Trophoblast cell (in vitro differentiated cells and primary cell): ENCODE results near the gene CUEDC1.
"Not testable (repeated sequence)": the region's sequence is repeated elsewhere in the genome, so short reads cannot be mapped to it uniquely, and the experiment has no call there.

ENCODE experiments used
- DNase-seq, 2 donors: peaks; one replicate each; pipeline ENCODE4 v3.0.0-alpha.2; 2016
- H2AFZ ChIP-seq: 2 replicates; pipeline ENCODE4 v1.6.1; 2013; ENCODE audit warnings: low read length, moderate library complexity, mild to moderate bottlenecking; ENCODE audit not compliant: insufficient read depth, poor library complexity
- H2AK5ac ChIP-seq: 2 replicates; pipeline ENCODE4 v1.6.1; 2013; ENCODE audit warnings: mild to moderate bottlenecking, low read length
- H2BK120ac ChIP-seq: 2 replicates; pipeline ENCODE4 v1.6.1; 2013; ENCODE audit warnings: low read length, mild to moderate bottlenecking, moderate library complexity; ENCODE audit not compliant: insufficient read depth, poor library complexity
- H2BK12ac ChIP-seq: 2 replicates; pipeline ENCODE4 v1.6.1; 2013; ENCODE audit warnings: mild to moderate bottlenecking, low read length, moderate library complexity
- H2BK5ac ChIP-seq: 2 replicates; pipeline ENCODE4 v1.6.1; 2013; ENCODE audit warnings: low read length, low read depth, moderate library complexity, mild to moderate bottlenecking; ENCODE audit not compliant: poor library complexity
- H3K14ac ChIP-seq: 2 replicates; pipeline ENCODE4 v1.6.1; 2013; ENCODE audit warnings: mild to moderate bottlenecking, low read length
- H3K18ac ChIP-seq: 2 replicates; pipeline ENCODE4 v1.6.1; 2013; ENCODE audit warnings: mild to moderate bottlenecking, low read length
- H3K23ac ChIP-seq: 2 replicates; pipeline ENCODE4 v1.6.1; 2013; ENCODE audit warnings: low read length
- H3K27ac ChIP-seq: 2 replicates; pipeline ENCODE4 v1.5.1; 2013; ENCODE audit warnings: low read depth, mild to moderate bottlenecking, inconsistent platforms, low read length, moderate library complexity
- H3K27me3 ChIP-seq: 2 replicates; pipeline ENCODE4 v1.6.1; 2013; ENCODE audit warnings: inconsistent platforms, mild to moderate bottlenecking, low read length, moderate library complexity; ENCODE audit not compliant: insufficient read depth
- H3K36me3 ChIP-seq, 2 experiments: 1 replicate in 1 of 2; 2 replicates in 1 of 2; pipeline ENCODE4 v1.6.1; 2013; ENCODE audit warnings: low read length in 2 of 2, mild to moderate bottlenecking in 2 of 2, moderate library complexity in 1 of 2; ENCODE audit not compliant: insufficient read depth in 2 of 2, control insufficient read depth in 1 of 2
- H3K4ac ChIP-seq: 2 replicates; pipeline ENCODE4 v1.6.1; 2013; ENCODE audit warnings: low read depth, mild to moderate bottlenecking, low read length, moderate library complexity
- H3K4me1 ChIP-seq, 2 experiments: 1 replicate in 1 of 2; 2 replicates in 1 of 2; pipeline ENCODE4 v1.6.1; 2013; ENCODE audit warnings: low read length in 2 of 2, mild to moderate bottlenecking in 2 of 2, moderate library complexity in 1 of 2; ENCODE audit not compliant: insufficient read depth in 2 of 2, control insufficient read depth in 1 of 2
- H3K4me2 ChIP-seq: 2 replicates; pipeline ENCODE4 v1.6.1; 2013; ENCODE audit warnings: inconsistent platforms, mild to moderate bottlenecking, low read length, moderate library complexity
- H3K4me3 ChIP-seq: 2 replicates; pipeline ENCODE4 v1.5.1; 2013; ENCODE audit warnings: mild to moderate bottlenecking, low read depth, low read length, inconsistent platforms
- H3K79me1 ChIP-seq: one replicate; pipeline ENCODE4 v1.6.1; 2013; ENCODE audit warnings: low read length
- H3K79me2 ChIP-seq: 2 replicates; pipeline ENCODE4 v1.6.1; 2013; ENCODE audit warnings: low read length, mild to moderate bottlenecking; ENCODE audit not compliant: control insufficient read depth, insufficient read depth, poor library complexity
- H3K9ac ChIP-seq: 2 replicates; pipeline ENCODE4 v1.6.1; 2013; ENCODE audit warnings: mild to moderate bottlenecking, low read length
- H3K9me3 ChIP-seq: 2 replicates; pipeline ENCODE4 v1.6.1; 2013; ENCODE audit warnings: low read depth, mild to moderate bottlenecking, control low read depth, inconsistent platforms, low read length; ENCODE audit not compliant: insufficient read depth
- H4K12ac ChIP-seq: 2 replicates; pipeline ENCODE4 v1.6.1; 2013; ENCODE audit warnings: low read depth, mild to moderate bottlenecking, low read length, moderate library complexity
- H4K8ac ChIP-seq: 2 replicates; pipeline ENCODE4 v1.6.1; 2013; ENCODE audit warnings: low read depth, mild to moderate bottlenecking, low read length, moderate library complexity
- H4K91ac ChIP-seq: one replicate; pipeline ENCODE4 v1.6.1; 2013; ENCODE audit warnings: low read depth, mild to moderate bottlenecking, low read length, moderate library complexity
- WGBS: extraction: QIAGEN DNeasy Blood & Tissue Kit; methylation state at CpG from one replicate; pipeline ENCODE4 v1.1.7; 2013; ENCODE audit warnings: missing lambda C conversion rate; ENCODE audit not compliant: insufficient read length, insufficient coverage; ENCODE audit errors: extremely low coverage; 5-methylcytosine and 5-hydroxymethylcytosine counted together

The CUEDC1 gene

GRCh38 chr17:57958391-57958790 lies 3.2 kb upstream of the CUEDC1 start:
- not testable (repeated sequence) for H3K4me2 ChIP-seq, H3K23ac ChIP-seq, H2AFZ ChIP-seq, H3K4me3 ChIP-seq, H3K79me2 ChIP-seq, DNase-seq, H2BK5ac ChIP-seq, H2BK120ac ChIP-seq, H3K18ac ChIP-seq, H3K9me3 ChIP-seq, H3K4ac ChIP-seq, H3K14ac ChIP-seq, H4K12ac ChIP-seq, H2AK5ac ChIP-seq, H4K8ac ChIP-seq, H4K91ac ChIP-seq, H3K9ac ChIP-seq, H3K27me3 ChIP-seq, H3K27ac ChIP-seq, H3K36me3 ChIP-seq, H2BK12ac ChIP-seq
- Histone ChIP-seq H3K79me1 (peaks cover 11% of the 10 kb centered on the region), H3K4me1 (peaks cover 12 to 13% of the 10 kb centered on the region in 2 experiments)
- no CpG with 5 or more reads among the region's 15 CpGs for WGBS

- H2BK120ac ChIP-seq, result no peak overlapping the region
Measured at GRCh38 chr17:57957886-57958285, 2.7 kb upstream of the CUEDC1 start.

GRCh38 chr17:57957120-57957850 lies 2.1 kb upstream of the CUEDC1 start:
- no peak overlapping the region for H4K8ac ChIP-seq
- no peak overlapping the region for H4K91ac ChIP-seq
- no peak overlapping the region for H3K4ac ChIP-seq
- no peak overlapping the region for H2AFZ ChIP-seq
- no peaks in the 10 kb centered on the region for H3K27me3 ChIP-seq
- no peak overlapping the region for H3K18ac ChIP-seq
- no peak overlapping the region for H3K4me3 ChIP-seq
- no peak overlapping the region for H3K9ac ChIP-seq
- H3K14ac ChIP-seq, result no peak overlapping the region
- no peak overlapping the region for H2BK5ac ChIP-seq
- peaks cover 7% of the 10 kb centered on the region for H3K79me2 ChIP-seq
- H4K12ac ChIP-seq, result no peak overlapping the region
- no peak overlapping the region for H3K4me2 ChIP-seq
- no peak overlapping the region for H3K27ac ChIP-seq
- no peaks in the 10 kb centered on the region for H3K9me3 ChIP-seq
- H2AK5ac ChIP-seq, result no peak overlapping the region
- H3K4me1 ChIP-seq, result peaks cover 24% of the 10 kb centered on the region in 2 experiments
- peaks cover 14% of the 10 kb centered on the region for H3K79me1 ChIP-seq
- WGBS, result no CpG with 5 or more reads among the region's 8 CpGs
- H3K23ac ChIP-seq, result no peak overlapping the region
- no peak overlapping the region for H2BK120ac ChIP-seq
- no peaks in the 10 kb centered on the region for H3K36me3 ChIP-seq
- no peak for DNase-seq
- no peak overlapping the region for H2BK12ac ChIP-seq

More at GRCh38 chr17:57957886-57958285, 2.7 kb upstream of the CUEDC1 start:
- Histone ChIP-seq H3K4me2 (no peak overlapping the region), H3K23ac (no peak overlapping the region), H4K8ac (no peak overlapping the region), H3K9ac (no peak overlapping the region), H2BK12ac (no peak overlapping the region), H3K4ac (no peak overlapping the region), H2BK5ac (no peak overlapping the region), H4K12ac (no peak overlapping the region), H3K79me2 (peaks cover 7% of the 10 kb centered on the region), H3K27me3 (no peaks in the 10 kb centered on the region), H3K4me1 (peaks cover 18% of the 10 kb centered on the region in 2 experiments), H3K27ac (no peak overlapping the region), H3K18ac (no peak overlapping the region), H4K91ac (no peak overlapping the region), H3K14ac (no peak overlapping the region), H2AFZ (no peak overlapping the region), H2AK5ac (no peak overlapping the region), H3K79me1 (peaks cover 12% of the 10 kb centered on the region), H3K4me3 (no peak overlapping the region), H3K36me3 (no peaks in the 10 kb centered on the region), H3K9me3 (no peaks in the 10 kb centered on the region)
- WGBS, result no CpG with 5 or more reads among the region's 3 CpGs
- no peak for DNase-seq

GRCh38 chr17:57956291-57957119 lies 1.3 kb upstream of the CUEDC1 start:
- peaks cover 1% of the 10 kb centered on the region for H3K9me3 ChIP-seq
- H3K4ac ChIP-seq, result no peak overlapping the region
- H3K27me3 ChIP-seq, result no peaks in the 10 kb centered on the region
- no peak overlapping the region for H3K23ac ChIP-seq
- H3K14ac ChIP-seq, result no peak overlapping the region
- H3K4me3 ChIP-seq, result no peak overlapping the region
- H2BK120ac ChIP-seq, result no peak overlapping the region
- no peak overlapping the region for H2BK5ac ChIP-seq
- no peak overlapping the region for H4K91ac ChIP-seq
- H3K27ac ChIP-seq, result no peak overlapping the region
- H3K79me1 ChIP-seq, result peaks cover 14% of the 10 kb centered on the region
- no CpG with 5 or more reads among the region's 13 CpGs for WGBS
- H3K36me3 ChIP-seq, result no peaks in the 10 kb centered on the region
- H3K4me1 ChIP-seq, result peaks cover 26% of the 10 kb centered on the region in 2 experiments
- H3K79me2 ChIP-seq, result peaks cover 7% of the 10 kb centered on the region
- no peak overlapping the region for H4K12ac ChIP-seq
- H3K18ac ChIP-seq, result no peak overlapping the region
- H2AK5ac ChIP-seq, result no peak overlapping the region
- no peak overlapping the region for H2AFZ ChIP-seq
- H3K4me2 ChIP-seq, result no peak overlapping the region
- H4K8ac ChIP-seq, result no peak overlapping the region
- H2BK12ac ChIP-seq, result no peak overlapping the region
- DNase-seq, result no peak
- no peak overlapping the region for H3K9ac ChIP-seq
